Measurements from ENCODE around the gene SACM1L. TPM values are rescaled to one million over a fixed set of nuclear protein-coding genes. Genes with fewer than 3 reads are reported as not detected.

SACM1L gene
- total RNA-seq, 1 experiment from 2014 or later = 31.6 TPM

GRCh38 chr3:45782381-45782780 lies 93.2 kb downstream of the SACM1L start:
- no peak for ATAC-seq
- Histone ChIP-seq H3K36me3 (ENCODE audit: control insufficient read depth, insufficient read depth, low read length) (no peaks in the 10 kb centered on the region), H3K27ac (ENCODE audit: low read length) (no peak overlapping the region), H3K4me3 (ENCODE audit: low read depth in 2 of 2, low read length in 2 of 2) (no peak overlapping the region), H3K9me3 (ENCODE audit: control insufficient read depth, insufficient read depth, low read depth, low read length) (no peaks in the 10 kb centered on the region), H3K27me3 (ENCODE audit: control insufficient read depth, insufficient read depth, low read length) (no peaks in the 10 kb centered on the region), H3K4me1 (ENCODE audit: control insufficient read depth, insufficient read depth, low read length) (no peaks in the 10 kb centered on the region)
- ChIA-PET POLR2A (no interaction called here), CTCF (no interaction called here)
- DNase-seq (ENCODE audit: low read depth, low spot score) = no peak
- intact Hi-C loops (cut with micrococcal nuclease; ENCODE audit: unreplicated experiment) (no loop called here), in situ Hi-C loops (cut with HindIII; ENCODE audit: low pct_unique_long_range_greater_than_20kb, low sequenced_read_pairs) (no loop called here)
- TF ChIP-seq SIN3A (IDR thresholded peaks at IDR 0.05; ENCODE audit: borderline replicate concordance, insufficient read depth, low read depth, low read length) = no peak
- TF ChIP-seq TCF7L2 (IDR thresholded peaks at IDR 0.05; ENCODE audit: low read depth, low read length) = no peak
- TF ChIP-seq, protein P1, sequence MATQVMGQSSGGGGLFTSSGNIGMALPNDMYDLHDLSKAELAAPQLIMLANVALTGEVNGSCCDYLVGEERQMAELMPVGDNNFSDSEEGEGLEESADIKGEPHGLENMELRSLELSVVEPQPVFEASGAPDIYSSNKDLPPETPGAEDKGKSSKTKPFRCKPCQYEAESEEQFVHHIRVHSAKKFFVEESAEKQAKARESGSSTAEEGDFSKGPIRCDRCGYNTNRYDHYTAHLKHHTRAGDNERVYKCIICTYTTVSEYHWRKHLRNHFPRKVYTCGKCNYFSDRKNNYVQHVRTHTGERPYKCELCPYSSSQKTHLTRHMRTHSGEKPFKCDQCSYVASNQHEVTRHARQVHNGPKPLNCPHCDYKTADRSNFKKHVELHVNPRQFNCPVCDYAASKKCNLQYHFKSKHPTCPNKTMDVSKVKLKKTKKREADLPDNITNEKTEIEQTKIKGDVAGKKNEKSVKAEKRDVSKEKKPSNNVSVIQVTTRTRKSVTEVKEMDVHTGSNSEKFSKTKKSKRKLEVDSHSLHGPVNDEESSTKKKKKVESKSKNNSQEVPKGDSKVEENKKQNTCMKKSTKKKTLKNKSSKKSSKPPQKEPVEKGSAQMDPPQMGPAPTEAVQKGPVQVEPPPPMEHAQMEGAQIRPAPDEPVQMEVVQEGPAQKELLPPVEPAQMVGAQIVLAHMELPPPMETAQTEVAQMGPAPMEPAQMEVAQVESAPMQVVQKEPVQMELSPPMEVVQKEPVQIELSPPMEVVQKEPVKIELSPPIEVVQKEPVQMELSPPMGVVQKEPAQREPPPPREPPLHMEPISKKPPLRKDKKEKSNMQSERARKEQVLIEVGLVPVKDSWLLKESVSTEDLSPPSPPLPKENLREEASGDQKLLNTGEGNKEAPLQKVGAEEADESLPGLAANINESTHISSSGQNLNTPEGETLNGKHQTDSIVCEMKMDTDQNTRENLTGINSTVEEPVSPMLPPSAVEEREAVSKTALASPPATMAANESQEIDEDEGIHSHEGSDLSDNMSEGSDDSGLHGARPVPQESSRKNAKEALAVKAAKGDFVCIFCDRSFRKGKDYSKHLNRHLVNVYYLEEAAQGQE (IDR thresholded peaks at IDR 0.05; ENCODE audit: insufficient read depth in 1 of 2, low read depth in 2 of 2, low read length in 1 of 2) = no peak
- no peak for TF ChIP-seq POLR2AphosphoS5 (IDR thresholded peaks at IDR 0.05; ENCODE audit: low read depth, low read length)
- no peak for TF ChIP-seq CTCF (IDR thresholded peaks at IDR 0.05)
- BruUV-seq (replicated peaks) = no TSS peak

DNA sequence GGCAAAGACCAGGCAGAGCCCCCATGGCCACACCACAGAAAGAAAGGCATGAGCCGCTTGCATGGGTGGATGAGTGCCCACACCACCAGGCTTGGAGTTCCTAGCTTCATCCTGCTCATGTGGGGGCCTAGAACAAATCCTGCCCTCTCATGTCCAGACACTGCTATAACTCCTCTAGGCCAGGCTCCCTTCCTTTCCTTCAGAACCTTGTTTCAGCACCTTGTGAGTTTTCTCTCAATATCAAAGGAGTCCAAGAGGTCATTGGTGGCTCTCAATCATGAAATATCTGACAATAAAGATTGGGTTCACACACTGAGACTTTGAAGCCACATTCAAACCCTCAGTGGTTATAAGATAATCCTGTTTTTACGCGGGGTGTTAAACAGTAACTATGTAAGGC lies 94.5 kb downstream of the SACM1L start:
- TF ChIP-seq, protein P1 (IDR thresholded peaks at IDR 0.05; ENCODE audit: insufficient read depth in 1 of 2, low read depth in 2 of 2, low read length in 1 of 2) = no peak
- no peak for TF ChIP-seq TCF7L2 (IDR thresholded peaks at IDR 0.05; ENCODE audit: low read depth, low read length)
- TF ChIP-seq SIN3A (IDR thresholded peaks at IDR 0.05; ENCODE audit: borderline replicate concordance, insufficient read depth, low read depth, low read length) = no peak
- TF ChIP-seq POLR2AphosphoS5 (IDR thresholded peaks at IDR 0.05; ENCODE audit: low read depth, low read length) = no peak
- no peak for TF ChIP-seq CTCF (IDR thresholded peaks at IDR 0.05)
- no peaks in the 10 kb centered on the region for H3K9me3 ChIP-seq (ENCODE audit: control insufficient read depth, insufficient read depth, low read depth, low read length)
- H3K27me3 ChIP-seq (ENCODE audit: control insufficient read depth, insufficient read depth, low read length) = no peaks in the 10 kb centered on the region
- no peak overlapping the region for H3K4me3 ChIP-seq (ENCODE audit: low read depth in 2 of 2, low read length in 2 of 2)
- in situ Hi-C loops (cut with HindIII; ENCODE audit: low pct_unique_long_range_greater_than_20kb, low sequenced_read_pairs) (no loop called here), intact Hi-C loops (cut with micrococcal nuclease; ENCODE audit: unreplicated experiment) (no loop called here)
- H3K36me3 ChIP-seq (ENCODE audit: control insufficient read depth, insufficient read depth, low read length) = no peaks in the 10 kb centered on the region
- DNase-seq (ENCODE audit: low read depth, low spot score) (no peak), ATAC-seq (no peak)
- H3K27ac ChIP-seq (ENCODE audit: low read length) = no peak overlapping the region
- no peaks in the 10 kb centered on the region for H3K4me1 ChIP-seq (ENCODE audit: control insufficient read depth, insufficient read depth, low read length)
- no TSS peak for BruUV-seq (replicated peaks)
- ChIA-PET CTCF (no interaction called here), POLR2A (no interaction called here)

All from Panc1 (cell line).